ENCODE data around the gene BAHCC1. TPM values are rescaled to one million over a fixed set of nuclear protein-coding genes. Genes with fewer than 3 reads are reported as not detected.

The BAHCC1 gene
- total RNA-seq, 1 donor from 2014 or later, result 8.0 TPM

DNA sequence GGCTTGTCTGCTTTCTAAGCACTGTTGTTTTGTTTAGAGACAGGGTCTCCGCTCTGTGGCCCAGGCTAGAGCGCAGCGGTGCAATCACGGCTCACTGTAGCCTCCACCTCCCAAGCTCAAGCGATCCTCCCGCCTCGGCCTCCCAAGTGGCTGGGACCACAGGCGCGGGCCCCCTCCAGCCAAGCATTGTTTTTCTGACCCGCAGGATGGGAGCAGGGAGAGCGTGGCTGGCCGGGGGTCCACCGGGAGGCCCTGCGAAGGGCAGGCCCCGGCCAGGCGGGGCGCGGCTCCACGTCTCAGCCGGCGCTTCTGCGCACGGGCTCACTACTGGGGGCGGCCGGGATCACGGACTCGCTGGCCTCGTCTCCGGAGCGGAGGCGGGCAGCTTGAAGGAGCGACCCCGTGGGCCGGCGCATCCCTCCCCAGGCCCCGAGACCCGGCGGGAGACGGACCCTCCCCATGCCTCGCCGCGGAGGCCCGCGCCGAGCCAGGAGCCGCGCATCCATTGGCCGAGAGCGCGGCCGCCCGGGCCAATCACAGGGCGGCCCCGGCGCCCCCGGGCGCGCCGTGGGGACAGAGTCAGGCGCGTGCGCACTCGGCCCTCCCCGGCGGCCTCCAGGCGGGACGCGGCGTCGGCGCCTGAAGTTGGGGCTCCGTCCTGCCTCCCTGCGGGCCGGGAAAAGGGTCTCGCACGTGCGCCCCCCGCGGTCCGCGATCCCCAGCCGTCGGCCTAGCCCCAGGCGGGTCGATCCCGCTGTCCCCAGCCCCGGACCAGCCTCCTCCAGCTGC lies 92.4 kb downstream of the BAHCC1 start:
- ATAC-seq (peak; percentile 79), DNase-seq (ENCODE audit: low spot score) (peak; percentile 77)

DNA sequence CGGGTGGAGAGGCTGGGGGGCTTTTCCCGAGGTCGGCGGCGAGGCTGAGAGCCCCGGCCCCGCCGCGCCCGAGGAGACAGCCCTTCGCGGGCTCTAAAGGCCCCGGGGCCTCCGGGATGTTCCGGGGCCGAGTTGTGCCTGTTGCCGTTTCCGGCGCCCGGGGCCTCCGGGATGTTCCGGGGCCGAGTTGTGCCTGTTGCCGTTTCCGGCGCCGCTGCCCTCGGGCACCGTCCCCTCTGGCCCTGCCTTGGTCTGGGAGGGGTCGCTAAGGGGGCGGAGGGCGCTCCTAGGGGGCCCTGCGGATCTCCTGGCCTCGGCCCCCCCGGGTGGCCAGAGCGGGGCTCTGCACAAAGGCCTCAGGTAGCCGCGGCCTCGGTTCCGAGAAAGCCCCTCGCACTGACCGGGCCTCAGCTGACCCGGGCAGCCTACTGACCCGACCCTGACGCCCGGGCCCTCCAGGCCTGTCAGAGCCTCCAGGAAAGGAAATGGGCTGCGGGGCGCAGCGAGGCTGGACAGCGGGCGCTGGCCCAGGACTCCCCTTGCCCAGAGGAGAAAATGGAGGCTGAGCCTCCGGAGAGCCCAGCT lies 93.1 kb downstream of the BAHCC1 start:
- peak; percentile 1 for ATAC-seq
- no peak for DNase-seq (ENCODE audit: low spot score)

DNA sequence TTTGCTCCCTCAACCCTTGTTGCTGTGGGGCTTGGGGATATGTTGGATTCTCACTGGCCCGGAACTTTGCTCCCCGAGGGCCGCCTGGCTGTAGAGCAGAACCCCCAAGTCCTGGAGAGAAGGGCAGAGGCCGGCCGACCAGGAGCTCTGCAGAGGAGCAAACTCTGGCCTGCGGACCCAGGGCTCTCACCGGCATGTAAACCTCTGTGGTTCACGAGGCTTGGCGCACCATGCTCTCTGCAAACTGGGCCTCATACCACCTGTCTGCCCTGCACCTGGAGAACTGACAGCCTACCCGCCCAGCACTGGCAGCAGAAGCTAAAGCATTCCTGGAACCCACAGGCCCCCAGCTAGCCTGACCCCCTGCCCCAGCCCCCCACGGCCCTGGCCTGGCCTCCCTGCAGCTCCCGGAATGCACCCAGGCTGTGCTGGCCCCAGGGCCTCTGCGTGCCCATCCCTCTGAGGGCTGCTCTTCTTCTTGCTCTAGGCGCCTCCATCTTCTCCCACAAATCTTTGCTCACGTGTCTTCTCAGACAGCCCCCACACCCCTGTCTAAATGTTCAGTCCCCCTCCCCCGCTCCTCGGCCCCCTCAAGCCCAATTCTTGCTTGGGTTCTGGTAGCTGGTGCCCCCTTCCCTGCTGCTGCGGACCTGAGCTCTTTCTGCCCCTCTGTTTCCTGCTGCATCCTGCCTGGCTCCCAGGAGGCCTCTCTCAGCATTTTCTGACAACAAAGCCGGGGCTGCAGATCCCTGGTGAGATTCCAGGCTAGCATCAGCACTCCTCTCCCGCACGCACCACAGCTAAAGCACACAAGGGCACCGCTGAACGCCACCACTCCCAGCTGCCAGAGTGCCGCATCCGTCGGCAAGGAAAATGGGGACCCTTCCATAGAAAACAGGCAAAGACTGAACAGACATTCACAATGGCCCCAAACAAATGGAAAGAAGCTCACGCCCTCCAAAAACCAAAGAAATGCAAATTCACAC lies 94.0 kb downstream of the BAHCC1 start:
- no peak for DNase-seq (ENCODE audit: low spot score)
- no peak for ATAC-seq

DNA sequence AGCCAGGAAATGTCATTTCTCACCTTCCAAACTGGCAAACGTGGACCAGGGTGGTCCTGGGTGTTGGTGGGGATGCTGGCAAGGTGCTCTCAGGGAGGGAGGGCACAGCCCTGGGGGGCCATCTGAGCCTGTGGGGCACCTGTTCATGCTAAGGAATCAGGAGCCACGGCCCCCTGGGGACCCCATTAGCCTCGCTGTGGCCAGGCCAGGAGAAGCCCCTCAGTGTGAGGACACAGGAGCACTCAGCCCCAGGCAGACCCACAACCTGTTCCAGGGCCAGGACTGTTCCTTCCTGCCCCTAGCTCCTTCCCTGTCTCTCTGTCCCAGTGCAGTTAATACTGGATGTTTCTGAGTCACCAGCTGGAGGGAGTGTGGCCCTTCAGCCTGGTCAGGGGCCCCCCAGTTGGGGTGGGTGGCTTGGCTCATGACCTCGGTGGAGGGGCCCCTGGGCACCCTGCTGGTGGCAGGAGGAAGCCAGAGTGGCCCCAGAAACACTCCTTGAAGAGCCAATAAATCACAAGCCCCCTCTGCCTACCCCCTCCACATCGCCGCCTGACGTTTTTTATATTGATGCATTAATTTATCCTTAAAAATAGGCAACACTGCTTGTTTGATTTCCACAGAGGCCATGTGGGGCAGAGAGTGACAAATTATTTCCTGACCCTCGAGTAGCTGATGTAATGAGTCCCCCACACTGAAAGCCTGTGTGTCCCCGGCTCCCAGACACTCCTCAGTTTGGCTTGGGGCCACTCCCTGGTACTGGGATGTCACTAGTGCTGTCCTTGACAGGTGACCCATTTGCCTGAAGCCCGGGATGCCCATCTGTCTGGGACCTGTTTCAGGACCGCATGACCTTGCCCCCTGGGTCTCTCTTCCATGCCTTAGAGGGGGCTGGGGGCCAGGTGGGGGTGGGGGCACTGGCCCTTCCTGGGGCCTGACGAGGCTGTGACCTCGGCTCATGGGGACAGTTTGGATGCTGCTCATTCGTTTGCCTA lies 95.0 kb downstream of the BAHCC1 start:
- DNase-seq (ENCODE audit: low spot score), result no peak
- ATAC-seq, result no peak

DNA sequence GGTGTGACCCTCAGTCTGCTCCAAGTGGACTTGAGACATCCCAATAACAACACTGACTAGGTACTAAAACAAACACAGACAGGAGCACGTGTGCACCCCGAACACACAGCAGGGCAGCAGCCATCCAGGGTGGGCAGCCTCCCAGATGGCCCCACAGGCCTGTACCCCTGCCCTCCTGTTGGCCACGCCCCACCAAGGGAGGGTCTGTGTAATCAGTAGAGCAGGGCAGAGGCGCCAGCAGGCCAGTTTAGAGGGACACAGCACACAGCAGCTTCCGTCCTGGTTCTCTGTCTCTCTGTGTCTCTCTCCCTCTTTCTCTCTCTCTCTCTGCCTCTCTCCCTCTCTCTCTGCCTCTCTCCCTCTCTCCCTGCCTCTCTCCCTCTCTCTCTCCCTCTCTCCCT lies 95.9 kb downstream of the BAHCC1 start:
- DNase-seq (ENCODE audit: low spot score), result no peak
- ATAC-seq, result no peak

DNA sequence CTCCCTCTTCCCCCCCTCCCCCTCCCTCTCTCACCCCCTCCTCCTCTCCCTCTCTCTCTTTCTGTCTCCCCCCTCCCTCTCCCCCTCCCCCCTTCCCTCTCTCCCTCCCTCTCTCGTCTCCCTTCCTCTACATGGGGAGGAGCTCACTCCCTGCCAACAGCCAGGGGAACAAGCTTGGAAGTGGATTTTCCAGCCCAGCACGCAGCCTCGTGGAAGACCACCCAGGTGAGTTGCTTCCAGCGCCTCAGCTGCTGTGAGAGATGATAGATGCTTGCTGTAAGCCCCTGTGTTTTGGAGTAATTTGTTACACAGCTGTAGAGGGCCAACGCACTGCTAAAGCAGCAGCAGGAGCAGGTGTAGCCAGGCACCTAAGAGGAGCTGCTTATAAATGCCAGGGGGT lies 96.5 kb downstream of the BAHCC1 start:
- DNase-seq (ENCODE audit: low spot score) (no peak), ATAC-seq (no peak)

DNA sequence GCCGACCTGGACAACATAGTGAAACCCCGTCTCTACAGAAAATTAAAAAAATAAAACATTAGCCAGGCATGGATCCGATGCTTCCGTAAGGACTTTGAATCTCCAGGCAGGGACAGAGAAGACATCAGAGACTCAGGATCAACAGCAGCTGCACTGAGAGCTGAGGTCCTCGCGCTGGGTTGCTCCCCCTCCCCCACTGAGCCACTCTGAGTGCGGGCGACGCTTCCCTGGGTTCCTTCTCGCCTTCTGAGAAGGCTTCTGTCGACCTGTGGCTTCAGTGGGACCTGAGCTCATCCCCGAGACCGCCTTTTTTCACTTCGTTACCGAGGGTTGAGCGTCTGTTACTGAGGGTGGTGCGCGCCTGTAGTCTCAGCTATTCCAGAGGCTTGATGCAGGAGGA lies 96.9 kb downstream of the BAHCC1 start:
- ATAC-seq (no peak), DNase-seq (ENCODE audit: low spot score) (no peak)

DNA sequence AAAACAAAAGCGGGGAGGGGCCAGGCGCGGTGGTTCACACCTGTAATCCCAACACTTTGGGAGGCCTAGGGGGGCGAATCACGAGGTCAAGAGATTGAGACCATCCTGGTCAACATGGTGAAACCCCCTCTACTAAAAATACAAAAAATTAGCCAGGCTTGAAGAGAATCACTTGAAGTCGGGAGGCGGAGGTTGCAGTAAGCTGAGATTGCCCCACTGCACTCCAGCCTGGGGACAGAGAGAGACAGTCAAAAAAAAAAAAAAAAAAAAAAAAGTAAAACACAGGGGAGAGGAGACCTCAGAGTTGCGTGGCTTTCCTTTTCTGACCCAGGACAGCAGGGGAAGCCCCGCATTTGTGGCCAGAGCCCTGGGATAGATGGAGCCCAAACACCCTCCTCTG lies 97.4 kb downstream of the BAHCC1 start:
- no peak for ATAC-seq
- DNase-seq (ENCODE audit: low spot score), result no peak

DNA sequence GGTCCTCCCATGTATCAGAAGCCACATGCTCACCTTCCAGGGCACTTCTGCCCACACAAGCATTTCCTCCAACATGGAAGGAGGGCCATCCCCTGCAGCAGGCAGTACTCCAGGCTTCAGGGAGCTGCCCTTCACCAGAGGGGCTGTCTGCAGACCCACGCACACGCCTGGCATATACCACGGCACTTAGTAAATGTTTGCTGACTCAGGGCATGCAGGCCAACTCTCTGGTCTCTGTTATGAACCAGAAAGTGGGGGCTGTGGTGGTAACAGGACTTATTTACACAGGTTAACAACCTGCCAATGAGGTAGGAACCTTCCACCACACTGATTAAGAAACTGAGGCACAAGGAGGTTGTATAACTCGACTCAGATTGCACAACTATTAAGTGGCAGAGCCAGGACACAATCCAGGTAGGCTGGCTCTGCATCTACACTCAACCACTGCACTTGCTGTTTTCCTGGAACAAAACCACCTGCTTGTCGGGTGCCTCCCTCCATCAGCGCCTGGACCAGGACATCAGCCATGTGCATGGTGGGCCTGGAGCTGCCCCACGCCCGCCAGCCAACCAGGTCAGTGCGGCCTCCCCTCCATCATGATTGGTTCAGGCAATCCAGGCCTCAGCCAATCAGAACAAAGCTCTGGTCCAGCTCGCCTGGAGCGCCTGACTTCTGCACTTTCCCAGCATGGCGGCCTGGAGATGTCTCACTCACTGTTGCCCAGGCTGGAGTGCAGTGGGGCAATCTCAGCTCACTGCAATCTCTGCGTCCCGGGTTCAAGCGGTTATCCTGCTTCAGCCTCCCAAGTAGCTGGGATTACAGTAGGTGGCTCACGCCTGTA lies 98.2 kb downstream of the BAHCC1 start:
- DNase-seq (ENCODE audit: low spot score) (no peak), ATAC-seq (no peak)

DNA sequence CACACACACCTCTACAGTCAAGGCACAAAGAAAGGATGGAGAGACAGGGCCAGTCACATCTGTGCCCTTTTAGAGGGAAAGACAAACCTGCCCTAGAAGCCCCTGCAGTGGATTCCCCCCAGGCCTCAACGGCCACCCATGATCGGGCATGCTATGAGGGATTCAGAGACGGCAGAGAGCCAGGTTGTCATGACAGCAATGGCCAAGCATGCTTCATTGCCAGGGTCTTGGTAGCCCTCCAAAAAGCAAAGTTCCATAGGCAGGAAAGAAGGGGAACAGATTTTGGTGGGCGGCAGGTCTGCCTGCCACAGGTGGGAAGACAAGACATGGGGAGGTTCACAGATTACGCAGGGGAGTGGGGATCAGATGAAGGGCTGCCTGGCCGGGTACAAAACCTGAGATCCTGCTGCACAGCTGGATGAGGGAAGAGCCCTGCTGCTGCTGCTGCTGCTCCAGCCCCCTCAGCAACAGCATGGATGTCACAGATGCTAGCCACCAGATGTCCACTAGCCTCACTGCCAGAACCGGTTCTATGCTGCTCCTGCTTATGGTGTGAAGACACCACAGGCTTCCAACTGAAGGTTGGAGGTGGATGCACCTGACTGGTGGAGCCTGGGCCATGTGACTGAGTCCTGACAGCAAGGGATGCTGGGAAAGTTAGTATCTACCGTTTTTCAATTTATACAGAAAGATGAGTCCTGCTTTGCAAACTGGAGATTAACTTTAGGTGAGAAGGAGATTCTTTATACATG lies 99.5 kb downstream of the BAHCC1 start:
- ATAC-seq (peak; percentile 47), DNase-seq (ENCODE audit: low spot score) (no peak)

DNA sequence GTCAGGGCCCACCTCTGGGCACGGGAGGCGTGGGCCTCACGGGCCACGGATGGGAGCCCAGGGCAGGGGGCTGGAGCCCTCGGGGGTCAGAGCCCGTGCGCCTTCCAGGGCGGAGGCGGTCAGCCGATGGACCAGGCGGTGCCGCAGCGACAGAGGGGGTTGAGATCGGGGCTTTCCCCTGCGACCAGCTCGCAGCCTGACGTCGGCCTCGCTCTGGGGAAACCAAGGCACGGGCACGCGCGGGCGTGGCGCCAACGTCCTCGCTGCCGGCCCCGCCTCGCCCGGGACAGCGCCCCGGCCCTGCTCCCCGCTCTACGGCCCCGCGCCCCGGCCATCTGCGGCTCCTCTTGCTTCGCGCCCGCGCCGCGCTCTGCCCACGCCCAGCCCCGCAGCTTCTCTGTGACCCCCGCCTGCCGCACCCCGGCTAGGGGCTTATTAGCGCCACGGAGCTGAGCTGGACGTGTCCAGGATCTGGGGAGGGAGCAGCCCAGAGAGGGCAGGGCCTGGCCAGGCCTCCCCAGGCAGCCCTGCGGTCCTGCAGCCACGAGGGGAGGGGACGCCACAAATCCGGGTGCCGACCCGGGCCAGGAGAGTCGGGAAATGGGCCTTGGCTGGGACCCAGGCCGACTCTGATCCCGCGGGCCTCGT lies 103.8 kb downstream of the BAHCC1 start:
- DNase-seq (ENCODE audit: low spot score) (no peak), ATAC-seq (no peak)

DNA sequence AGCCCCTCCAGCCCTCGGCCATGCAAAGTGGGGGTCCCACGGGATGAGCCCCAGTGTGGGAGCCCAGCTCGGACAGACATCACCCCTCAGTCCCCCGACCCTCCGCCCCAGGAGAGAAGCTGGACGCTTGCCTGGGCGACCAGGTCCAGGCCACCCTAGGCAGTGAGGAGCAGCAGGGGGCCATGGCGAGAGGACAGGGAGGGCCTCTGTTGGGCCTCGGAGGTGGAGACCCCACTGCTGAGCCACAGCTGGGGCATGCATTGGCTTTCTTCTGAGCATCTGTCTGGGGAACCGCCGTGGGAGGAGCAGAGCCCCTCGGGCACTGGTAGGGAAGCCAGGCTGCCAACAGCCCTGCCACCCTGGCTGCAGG lies 104.3 kb downstream of the BAHCC1 start:
- DNase-seq (ENCODE audit: low spot score), result no peak
- ATAC-seq, result no peak

DNA sequence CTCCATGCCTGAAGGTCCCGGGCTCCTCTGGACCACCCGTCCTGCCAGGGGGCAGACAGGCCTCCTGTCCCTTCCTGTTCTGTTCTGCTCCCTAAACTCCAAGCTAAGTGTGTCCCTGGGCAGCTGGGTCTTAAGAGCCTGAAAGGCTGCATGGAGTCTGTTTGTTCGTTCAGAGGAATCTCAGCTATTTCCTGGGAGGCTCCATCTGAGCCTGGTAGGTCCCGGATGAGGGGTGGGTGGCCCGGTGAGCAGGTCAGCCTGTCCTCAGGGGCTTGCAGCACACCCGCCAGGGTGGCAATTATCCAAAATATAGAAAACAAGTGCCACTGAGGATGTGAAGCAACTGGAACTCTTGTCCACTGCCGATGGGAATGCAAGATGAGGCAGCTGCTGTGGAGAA lies 104.8 kb downstream of the BAHCC1 start:
- ATAC-seq, result no peak

DNA sequence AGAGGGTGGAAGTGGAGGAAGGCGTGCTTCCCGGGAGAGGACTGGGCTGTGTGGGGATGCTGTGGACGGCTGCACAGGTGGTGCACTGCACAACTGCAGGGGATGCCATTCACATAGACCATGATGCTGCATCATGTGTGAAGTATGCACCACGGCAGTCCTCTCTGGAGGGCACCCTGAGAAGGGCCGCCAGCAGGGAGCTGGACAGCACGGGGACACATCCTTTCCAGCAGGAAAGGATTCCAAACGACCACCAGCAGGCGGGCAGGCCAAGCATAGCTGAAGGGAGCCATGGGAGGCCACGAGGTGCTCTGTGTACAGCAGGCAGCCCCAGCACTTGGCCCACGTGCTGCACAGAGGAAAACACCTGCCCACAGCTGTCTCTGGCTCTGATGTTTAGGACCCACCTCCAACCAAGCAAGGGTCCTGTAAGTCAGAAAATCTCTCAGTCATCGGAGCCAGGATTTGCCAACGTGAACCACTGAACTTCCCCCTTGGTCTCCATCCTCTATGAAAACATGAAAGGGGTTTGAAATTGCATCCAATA lies 107.3 kb downstream of the BAHCC1 start:
- ATAC-seq (no peak), DNase-seq (ENCODE audit: low spot score) (no peak)

More for the DNA sequence above, 104.8 kb downstream of the BAHCC1 start:
- no peak for DNase-seq (ENCODE audit: low spot score)

DNA sequence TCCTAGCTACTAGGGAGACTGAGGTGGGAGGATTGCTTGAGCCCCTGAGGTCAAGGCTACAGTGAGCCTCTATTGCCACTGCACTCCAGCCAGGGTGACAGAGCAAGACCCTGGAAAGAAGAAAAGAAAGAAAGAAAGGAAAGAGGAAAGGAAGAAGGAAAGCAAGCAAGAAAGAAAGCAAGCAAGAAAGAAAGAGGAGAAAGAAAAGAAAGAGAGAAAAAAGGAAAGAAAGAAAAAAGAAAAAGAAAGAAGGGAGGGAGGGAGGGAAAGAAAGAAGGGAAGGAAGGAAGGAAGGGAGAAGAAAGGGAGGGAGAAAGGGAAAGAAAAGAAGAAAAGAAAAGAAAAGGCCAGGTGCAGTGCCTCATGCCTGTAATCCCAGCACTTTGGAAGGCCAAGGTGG lies 108.4 kb downstream of the BAHCC1 start:
- ATAC-seq, result no peak

DNA sequence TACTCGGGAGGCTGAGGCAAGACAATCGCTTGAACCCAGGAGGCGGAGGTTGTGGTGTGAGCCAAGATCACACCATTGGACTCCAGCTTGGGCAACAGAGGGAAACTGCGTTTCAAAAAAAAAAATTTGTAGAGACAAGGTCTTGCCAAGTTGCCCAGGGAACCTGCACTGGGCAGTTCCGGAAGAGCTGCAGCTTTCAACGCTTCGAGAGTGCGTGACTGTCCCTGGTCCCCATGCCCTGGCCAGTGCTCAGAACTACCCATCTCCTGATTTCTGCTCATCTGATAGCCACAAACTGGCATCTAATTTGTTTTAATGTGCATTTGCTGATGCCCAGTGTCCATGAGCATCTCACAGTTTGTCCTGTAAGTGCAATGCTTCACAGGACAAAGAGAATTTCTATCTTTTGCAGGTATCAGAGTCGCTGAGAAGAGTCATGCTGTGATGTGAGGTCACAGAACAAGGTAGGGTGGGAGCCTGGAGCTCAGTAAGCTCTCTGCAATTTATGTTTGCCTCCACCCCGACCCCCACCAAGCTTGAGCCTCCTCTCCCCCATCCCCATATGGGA lies 113.5 kb downstream of the BAHCC1 start:
- DNase-seq (ENCODE audit: low spot score) (no peak), ATAC-seq (no peak)

More for the DNA sequence above, 108.4 kb downstream of the BAHCC1 start:
- no peak for DNase-seq (ENCODE audit: low spot score)

DNA sequence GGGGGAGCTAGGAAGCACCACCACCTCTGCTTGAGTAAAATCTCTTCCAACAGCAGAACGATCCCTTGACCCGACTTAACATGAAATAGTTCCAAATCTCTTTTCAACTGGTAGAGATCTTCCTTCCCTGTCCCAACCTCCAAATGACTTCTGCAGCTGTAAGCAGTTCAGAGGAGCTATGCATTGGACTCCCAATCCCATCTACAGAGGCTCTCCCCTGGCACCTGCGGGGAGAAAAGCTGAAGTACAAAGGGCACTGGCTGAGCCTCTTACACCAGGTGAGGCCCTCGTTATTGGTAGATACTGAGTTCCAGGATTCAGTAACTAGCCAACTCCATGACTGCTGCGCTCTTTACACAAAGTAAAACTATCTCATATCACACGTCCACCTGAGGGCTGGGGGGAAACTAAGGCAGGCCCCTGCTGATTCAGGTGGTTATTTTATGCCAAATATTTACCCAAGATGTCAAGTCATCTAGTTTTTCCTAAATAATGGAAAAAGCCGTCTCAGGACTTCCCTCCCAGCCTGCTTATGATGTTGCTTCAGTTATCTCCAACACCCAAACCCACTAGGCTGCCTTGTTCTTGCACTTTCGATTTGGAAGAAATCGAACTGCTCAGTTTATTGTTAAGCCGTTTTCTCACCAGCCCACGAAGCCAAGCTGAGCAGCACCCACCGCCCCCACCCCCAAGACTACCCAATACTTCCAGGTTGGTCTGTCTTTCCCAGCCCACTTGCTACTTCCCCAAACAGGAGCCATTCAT lies 114.1 kb downstream of the BAHCC1 start:
- DNase-seq (ENCODE audit: low spot score), result no peak
- ATAC-seq, result peak; percentile 32

Measured in left lobe of liver (tissue), 2 donors.